GM20000 (cell line): ENCODE data around the gene CCDC92.

Experiments
- DNase-seq: peaks from one replicate; pipeline ENCODE4 v3.0.0; 2012; ENCODE audit warnings: low spot score
- TF ChIP-seq, protein P1 (sequence below): IDR thresholded peaks from 2 replicates; pipeline ENCODE4 v1.5.1; 2012; ENCODE audit warnings: mild to moderate bottlenecking, control low read depth; ENCODE audit errors: extremely low read depth, missing control alignments

Gene CCDC92

DNA sequence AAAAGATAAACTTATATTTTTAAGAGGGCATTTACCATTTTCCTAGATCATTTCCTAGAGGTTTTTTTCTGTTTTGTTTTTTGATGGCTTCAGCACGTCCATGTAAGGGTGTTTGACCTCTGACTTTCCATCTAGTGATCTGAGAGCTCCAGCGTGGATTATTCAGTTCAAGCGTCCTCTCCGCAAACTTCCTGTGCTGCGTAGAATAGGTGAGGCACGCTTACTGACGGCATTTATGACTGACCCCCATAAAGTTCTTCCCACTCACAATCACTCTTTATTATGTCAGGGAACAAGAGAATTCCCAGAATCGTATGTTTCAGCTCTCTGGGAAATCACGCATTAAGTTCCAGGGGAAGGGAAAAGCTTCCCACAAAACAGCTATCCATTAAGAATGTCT lies 16.4 kb downstream of the CCDC92 start:
- TF ChIP-seq, protein P1, sequence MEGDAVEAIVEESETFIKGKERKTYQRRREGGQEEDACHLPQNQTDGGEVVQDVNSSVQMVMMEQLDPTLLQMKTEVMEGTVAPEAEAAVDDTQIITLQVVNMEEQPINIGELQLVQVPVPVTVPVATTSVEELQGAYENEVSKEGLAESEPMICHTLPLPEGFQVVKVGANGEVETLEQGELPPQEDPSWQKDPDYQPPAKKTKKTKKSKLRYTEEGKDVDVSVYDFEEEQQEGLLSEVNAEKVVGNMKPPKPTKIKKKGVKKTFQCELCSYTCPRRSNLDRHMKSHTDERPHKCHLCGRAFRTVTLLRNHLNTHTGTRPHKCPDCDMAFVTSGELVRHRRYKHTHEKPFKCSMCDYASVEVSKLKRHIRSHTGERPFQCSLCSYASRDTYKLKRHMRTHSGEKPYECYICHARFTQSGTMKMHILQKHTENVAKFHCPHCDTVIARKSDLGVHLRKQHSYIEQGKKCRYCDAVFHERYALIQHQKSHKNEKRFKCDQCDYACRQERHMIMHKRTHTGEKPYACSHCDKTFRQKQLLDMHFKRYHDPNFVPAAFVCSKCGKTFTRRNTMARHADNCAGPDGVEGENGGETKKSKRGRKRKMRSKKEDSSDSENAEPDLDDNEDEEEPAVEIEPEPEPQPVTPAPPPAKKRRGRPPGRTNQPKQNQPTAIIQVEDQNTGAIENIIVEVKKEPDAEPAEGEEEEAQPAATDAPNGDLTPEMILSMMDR, result no peak
- no peak for DNase-seq

DNA sequence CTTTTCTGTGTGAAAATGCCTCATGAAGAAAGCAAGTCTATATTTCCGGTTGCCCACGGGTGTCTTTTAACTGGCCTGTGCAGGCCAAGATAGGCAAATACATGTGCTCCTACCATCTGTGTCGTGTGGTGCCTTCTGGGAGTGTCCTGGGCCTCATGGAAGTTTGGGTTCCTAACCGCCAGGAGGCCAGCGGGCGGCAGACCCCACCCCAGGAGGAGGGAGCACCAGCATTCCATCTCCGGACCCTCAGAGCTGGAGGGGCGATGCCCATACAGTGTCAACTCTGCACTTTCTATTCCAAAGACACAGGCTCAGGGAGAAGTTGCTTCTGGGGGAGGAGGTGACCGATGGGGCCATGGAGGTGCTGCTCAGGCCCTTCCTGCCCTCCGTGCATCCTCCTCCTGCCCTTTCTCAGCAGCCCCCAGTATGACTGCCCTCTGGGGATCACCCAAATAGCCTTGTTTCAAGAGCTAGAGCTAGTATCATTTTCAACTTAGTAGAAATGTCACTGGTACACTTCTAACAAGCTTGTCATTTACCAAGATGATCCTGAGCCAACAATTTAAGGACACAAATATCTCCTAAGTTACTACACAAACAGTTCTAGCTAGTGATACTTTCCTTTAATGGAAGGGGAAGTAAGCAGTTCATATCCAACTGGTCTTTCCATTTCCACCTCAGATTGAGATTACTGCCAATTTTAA lies 17.8 kb downstream of the CCDC92 start:
- DNase-seq, result no peak
- TF ChIP-seq, protein P1, result no peak

DNA sequence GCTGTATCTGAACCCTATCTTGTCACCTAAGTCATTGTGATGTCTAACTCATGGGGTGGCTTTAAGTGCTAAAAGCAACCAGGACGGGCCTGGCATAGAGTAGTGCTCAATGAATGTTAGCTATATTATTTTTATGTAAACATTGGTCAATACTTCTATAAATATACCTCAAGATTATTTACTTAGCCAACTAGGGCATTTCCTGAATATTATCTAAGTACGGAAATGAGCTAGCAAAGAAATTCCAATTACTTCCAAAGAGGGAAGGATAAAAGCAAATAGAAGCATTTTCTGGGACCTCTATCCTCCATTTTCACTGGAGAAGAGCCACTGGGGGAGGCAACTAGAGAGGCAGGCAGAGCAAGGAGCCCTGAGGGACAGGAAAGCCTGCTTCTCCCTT lies 20.6 kb downstream of the CCDC92 start:
- no peak for DNase-seq
- TF ChIP-seq, protein P1, result no peak

DNA sequence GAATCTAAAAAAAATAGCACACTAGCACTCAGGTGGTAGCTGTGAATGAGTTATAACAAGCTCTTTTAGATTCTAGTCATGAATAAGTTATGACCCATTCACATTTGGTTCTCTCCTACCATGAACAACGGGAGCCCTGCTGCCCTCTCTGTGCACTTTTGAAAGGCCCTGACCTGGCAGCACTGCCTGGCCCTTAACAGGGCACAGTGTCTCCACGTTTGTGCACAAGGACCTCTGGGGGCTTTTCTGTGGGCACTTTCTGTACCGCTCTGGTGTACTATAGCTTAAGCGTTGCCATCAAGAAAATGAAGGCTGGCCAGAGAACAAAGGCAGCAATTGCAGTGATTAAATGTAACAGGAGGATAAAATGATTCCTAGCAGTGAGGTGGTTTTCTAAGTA lies 21.2 kb downstream of the CCDC92 start:
- DNase-seq, result no peak
- TF ChIP-seq, protein P1, result no peak

DNA sequence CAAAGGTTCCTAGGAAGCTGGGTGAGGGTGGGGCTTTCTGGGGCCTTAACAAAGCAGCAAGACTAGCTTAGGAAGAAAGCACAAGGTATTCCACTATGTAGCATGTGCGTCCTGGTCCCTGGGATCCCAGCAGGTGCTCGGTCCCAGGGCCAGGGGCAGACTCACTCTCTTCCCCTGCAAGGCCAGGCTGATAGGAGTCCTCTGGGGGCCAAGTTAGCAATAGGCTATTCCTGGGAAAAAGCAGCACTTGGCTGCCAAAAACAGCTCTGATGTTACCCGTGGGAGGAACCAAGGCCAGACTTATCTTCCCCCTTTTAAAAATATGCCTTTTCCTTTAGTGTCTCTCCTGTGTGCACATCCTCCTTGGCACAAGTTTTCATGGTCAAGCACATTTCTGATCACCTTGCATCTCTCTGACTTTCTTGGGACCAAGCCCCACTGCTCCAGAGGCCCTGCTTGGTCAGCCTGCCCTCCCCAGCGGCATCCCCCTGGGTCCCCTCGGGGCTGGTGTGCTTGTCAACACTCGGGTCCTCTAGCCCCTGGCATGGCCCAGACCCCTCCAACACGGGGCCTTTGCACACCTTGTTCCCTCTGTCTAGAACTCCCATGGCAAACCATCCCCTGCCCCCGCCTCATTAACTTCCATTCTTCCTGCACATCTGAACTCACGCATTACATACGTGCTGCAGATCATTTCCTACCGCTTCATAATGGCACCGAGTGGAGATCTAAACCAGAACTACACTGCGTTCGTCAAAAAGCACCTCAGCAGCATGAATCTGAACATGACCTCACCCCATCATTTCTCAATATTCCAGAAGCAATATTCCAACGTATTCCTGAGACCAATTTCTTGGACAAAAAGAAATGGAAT lies 21.9 kb downstream of the CCDC92 start:
- DNase-seq, result no peak
- TF ChIP-seq, protein P1, result no peak

DNA sequence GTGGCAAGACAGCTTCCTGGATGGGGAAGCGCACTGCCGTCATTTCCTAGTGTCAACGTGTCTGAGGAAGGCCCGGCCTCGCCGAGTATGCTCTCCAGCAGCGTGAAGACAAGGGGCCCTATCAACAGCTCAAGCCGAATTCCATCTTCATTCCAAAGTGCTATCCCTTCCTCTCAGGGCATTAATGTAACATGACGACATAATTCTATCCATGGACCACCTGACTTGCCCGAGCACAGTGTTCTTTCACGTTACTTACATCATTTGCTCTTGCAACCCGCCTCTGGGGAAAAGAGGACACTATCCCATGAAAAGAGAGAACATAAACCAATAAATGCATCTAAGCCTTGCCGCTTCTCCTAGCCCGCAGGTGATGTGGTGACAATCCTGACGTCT lies 22.9 kb downstream of the CCDC92 start:
- TF ChIP-seq, protein P1, result no peak
- DNase-seq, result no peak
